GM19240 (cell line): ENCODE results near the gene ANKAR.
A peak's percentile ranks its signal among the peaks of the same experiment; 100 is the strongest.
"Not testable (repeated sequence)": the region's sequence is repeated elsewhere in the genome, so short reads cannot be mapped to it uniquely, and the experiment has no call there.

Source experiments
- DNase-seq: peaks from one replicate; pipeline ENCODE4 v3.0.0; 2011; ENCODE audit warnings: low spot score; ENCODE audit not compliant: insufficient read length

Gene ANKAR

DNA sequence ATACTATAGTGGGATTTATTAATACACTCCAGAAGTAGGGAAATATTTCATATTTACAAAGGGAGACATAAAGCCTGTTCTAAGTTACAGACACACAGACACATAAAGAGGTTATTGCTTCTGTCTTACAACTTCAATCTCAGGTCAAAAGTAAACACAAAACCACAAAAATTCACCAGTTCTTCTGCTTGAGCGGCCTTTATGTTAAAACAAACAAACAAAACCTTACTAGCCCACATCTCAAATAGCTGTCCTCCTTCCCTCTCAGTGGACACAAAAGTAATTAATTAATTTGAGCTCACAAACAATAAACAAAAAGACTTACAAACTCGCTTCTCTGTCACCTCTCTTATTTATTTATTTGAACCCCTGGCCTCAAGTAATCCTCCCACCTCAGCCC lies 14.7 kb upstream of the ANKAR start:
- no peak for DNase-seq

DNA sequence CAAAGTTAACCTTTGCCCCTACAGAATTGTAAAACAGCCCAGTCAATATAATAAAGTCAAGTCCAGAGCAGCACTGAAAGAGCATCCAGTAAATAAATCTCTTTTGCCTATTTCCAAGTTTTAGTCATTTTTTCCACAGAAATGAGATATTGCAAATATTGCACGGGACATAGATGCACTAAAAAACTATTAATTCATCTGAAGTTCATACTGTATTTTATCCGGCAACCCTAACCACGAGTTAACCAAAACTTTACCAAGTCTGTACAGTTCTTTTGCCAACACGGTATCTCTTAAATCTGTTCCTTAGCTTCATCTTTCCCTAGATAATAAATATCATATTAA lies 13.7 kb upstream of the ANKAR start:
- no peak for DNase-seq

DNA sequence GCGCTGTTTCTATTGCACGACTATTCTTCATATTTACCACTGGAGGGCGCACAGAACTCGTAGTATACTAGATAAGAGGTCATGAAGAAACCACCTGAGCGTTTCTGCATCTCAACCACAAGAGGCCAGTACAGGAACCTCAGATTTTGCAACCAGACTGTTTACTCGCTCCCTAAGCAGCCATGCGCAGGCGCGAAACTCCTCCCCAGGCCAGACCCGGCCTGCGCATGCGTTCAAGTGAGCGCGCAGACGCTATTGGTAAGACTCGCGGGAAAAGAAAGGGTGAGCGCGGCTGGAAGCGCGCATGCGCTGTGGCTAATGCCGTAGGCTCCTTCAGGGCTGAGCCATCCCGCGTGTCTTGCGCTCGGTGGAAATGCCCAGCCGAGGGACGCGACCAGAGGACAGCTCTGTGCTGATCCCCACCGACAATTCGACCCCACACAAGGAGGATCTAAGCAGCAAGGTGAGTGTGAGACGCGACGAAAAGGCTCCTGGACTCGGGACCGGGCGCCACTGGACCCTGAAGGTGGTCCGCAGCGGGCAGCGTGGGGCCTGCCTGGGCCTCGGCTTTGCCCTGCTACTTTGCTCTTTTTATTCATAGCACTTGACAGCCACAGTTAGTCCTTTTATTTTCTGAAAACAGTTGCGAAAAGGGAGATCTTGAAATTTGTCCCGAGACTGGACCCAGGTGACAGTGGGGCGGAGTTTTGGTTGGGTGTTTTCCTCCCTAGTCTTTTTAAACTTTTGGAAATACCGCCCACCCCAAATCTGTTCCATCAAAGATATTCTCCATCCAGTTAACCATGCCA lies 13.1 kb upstream of the ANKAR start, which contains the start of gene ASNSD1:
Gene ASNSD1 (plus strand): TSS at position 312 of the 809 bp plus-strand sequence. CDS start 4,674 bp downstream, outside the sequence.
- peak; percentile 83 for DNase-seq

DNA sequence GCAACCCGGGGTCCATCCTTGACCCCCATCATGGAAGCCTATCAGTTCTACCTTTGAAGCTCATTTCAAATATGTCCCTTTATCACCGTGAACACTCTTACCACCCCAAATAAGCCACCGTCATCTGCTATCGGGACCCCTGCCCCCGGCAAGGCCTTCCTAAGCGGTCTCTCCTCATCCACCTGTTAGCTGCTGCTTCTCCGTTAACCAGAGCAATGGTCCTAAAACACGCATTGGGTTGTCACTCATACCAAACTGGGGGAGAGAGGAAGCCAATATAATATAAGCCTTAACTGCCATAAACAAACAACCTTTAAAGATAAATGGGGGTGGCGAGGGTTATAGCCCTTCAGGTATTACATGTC lies 12.5 kb upstream of the ANKAR start:
- no peak for DNase-seq

DNA sequence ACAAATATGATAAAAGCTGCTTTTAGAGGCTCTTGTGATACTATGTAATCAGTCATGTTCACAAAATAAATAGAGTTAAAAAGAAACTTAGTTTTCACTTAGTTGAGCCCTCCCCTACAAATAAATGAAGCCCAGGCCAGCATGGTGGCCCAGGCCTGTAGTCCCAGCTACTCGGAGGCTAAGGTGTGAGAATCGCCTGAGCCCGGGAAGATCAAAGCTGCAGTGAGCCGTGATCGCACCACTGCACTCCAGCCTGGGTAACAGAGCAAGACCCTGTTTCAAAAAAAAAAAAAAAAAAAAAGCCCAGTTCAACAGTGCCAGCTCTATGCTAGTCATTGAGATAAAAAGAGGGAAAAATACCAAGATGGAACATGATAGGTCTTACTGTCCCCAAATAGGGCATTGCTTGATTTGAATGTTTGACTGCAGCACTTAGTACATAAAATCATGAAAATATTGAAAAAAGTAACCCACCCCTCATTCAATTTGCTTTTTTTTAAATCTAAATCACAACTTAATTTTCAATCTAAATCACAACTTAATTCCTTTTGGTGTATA lies 11.7 kb upstream of the ANKAR start:
- DNase-seq = no peak

DNA sequence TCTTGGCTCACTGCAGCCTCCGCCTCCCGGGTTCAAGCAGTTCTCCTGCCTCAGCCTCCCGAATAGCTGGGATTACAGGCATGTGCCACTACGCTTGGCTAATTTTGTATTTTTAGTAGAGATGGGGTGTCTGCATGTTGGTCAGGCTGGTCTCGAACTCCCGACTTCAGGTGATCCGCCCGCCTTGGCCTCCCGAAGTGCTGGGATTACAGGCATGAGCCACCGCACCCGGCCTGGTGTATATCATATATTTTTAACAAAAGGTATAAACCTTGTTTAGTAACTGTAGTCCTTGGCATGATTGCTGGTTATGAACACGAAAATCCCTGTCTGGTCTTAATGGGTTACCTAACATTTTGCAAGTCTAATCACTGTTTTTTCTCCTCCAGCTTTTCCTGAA lies 11.2 kb upstream of the ANKAR start:
- not testable (repeated sequence) for DNase-seq

DNA sequence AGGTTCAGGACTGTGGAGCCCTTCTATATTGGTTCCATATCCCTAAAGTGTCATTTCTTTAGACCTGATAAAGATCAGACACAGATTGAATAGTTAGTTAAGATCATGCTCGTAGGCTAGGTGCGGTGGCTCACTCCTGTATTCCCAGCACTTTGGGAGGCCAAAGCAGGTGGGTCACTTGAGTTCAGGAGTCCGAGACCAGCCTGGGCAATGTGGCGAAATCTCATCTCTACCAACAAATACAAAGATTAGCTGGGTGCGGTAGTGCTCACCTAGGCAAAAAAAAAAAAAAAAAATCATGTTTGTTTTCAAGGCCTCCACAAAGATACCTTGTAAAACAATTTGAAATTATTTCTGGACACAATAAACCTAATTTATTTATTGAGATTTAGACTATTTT lies 4.6 kb upstream of the ANKAR start:
- no peak for DNase-seq

DNA sequence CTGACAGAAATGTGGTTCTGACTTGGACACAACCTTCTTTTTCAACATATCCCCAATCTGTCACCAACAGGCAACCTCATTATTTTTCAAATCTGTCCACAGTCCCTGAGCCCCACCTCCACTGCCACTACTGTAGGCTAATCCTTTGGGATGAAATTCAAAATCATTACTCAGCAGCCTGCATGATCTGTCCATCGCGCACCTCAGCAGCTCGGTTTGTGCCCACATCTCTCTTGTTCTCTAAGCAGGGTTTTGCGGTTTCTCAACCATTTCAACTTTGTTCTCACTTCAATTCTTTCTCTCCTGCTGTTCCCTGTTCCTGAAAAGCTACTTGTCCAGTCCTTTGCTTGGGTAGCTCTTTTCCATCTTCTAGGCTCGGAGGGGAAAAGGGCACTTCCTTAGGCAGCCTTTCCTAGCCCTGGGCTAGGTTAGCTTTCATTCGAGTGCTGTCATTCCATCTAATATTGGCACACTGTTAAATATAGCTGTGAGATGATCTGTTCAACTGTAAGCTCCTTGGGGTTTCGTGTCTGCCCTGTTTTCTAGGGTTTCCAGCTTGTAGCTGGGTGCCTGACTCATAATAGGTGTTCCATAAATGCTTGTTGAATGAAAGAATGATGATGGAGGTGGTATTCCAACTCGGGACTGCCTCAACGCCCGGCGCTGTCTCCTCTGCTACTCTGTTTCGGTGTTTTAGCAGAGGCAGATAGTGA lies 653 bp upstream of the ANKAR start:
- no peak for DNase-seq

DNA sequence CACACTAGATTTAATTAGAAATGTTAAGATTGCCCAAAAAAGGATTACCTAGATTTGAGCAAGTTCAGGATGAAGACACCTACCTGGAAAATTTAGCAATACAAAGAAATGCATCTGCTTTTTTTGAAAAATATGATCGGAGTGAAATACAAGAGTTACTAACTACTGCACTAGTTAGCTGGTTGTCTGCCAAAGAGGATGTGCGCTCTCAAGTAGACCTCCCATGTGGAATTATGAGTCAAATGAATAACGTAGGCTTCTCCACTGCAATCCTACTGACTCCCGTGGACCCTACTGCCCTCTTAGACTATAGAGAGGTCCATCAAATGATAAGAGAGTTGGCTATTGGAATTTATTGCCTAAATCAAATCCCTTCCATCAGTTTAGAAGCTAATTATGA lies 2.0 kb downstream of the ANKAR start:
- no peak for DNase-seq

DNA sequence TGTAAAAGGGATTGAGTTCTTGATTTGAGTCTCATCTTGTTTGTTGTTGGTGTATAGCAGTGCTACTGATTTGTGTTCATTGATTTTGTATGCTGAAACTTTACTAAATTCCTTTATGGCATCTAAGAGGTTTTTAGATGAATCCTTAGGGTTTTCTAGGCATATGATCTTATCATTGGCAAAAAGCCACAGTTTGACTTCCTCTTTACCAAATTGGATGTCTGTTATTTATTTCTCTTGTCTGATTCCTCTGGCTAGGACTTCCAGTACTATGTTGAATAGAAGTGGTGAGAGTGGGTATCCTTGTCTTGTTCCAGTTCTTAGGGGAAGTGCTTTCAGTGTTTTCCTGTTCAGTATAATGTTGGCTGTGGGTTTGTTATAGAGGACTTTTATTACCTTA lies 4.8 kb downstream of the ANKAR start:
- DNase-seq = no peak

DNA sequence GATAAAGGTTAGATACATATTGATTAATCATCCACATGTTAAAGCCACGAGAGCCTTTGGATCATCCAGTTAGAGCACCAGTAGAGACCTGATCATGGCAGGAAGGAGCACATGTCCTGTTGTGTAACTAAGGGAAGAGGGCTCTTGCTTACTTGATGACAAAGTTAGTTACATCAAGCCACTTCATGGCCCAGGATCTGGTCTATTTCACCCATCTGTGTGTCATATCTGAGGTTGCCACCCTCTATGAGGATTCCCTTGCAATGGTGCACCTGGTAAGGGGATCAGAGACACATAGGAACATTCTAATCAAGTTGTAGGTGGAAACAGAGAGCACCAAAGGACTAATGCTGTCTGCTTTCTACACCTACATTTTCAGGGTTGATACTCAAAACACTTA lies 6.7 kb downstream of the ANKAR start:
- DNase-seq = no peak

DNA sequence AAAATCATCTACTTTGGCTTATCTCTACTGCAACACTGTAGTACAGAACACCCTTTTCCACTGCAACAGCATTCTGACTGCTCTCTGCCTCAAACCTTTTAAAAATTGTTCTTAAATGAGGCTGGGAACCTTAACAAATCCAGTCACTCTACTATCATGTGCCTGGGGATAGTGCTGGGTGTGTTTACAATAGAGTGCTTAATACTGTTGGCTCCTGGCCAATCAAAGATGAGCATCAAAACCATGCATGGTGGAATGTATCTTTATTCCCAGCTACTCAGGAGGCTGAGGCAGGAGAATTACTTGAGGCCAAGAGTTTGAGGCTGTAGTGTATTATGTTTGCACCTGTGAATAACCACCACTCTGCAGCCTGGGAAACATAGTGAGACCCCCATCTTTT lies 7.4 kb downstream of the ANKAR start:
- no peak for DNase-seq

DNA sequence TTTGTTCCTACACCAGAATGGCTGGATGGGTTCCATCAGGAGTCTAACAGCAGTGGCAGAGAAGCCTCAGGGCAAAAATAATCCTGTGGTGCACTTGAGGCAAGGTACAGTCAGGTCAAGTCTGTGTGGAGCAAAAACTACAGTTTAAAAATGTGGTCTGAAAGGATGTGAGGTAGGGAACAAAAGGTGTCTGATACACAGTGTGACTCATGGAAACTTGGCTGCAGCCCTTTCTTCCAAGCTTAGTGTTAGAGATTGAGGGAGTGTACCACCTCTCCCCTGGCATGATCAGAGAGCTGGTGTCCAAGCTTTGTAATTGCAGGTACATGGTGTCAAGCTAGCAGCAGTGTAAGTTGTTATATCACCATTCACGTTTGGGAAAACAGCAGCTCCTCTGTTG lies 8.9 kb downstream of the ANKAR start:
- no peak for DNase-seq

DNA sequence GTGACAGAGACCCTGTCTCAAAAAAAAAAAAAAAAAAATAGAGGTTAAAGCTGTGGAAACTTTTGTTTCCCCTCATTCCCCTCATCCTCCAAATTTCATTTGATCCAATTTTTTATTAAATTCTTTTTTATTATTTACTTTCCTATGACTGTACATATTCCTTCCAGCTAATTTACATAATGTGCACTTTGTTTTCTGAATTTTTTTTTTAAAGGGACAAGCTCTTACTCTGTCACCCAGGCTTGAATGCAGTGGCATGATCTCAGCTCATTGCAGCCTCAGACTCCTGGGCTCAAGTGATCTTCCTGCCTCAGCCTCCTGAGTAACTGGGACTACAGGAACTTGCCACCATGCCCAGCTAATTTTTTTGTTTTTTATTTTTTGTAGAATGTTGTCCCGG lies 10.3 kb downstream of the ANKAR start:
- DNase-seq = no peak

DNA sequence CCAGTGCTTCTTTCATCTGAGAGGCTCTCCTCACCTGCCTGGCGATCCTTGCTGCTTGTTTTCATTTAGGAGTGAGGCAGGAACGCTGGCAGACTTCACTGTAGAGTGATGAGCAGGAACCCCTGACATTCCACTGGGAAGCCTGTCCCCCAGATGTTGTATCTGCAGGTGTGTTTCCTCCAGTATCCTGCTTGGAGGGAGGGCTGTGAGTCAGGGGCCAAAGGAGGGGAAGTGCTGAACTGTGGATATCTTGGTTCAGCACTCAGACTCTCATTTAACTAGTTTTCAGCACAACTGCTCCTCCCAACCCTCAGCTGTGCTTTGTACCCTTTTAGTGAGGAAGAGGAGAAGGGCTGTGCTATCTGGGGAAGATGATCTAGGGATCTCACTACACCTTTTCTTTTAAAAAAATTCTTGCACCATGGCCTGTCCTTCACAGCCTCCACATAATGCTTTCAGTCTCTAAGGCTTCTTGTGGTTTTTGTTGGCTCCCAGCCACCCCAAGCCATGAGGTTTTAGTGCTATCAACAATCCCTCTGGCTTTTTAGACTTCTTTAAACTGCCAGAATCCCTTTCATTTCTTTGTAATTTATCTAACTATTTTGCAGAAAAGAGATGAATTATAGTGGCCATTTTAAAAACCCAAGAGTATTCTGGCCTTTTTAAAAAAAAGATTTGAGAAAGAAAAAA lies 11.2 kb downstream of the ANKAR start:
- no peak for DNase-seq

DNA sequence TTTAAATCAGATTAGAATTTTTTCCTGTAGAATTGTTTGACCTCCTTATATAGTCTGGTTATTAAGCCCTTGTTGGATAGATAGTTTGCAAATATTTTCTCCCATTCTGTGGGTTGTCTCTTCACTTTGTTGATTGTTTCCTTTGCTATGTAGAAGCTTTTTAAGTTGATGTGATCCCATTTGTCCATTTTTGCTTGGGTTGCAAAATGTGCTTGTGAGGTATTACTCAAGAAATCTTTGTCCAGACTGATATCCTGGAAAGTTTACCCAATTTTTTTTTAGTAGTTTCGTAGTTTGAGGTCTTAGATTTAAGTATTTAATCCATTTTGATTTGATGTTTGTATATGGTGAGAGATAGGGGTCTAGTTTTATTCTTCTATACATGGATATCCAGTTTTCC lies 13.3 kb downstream of the ANKAR start:
- DNase-seq = not testable (repeated sequence)

DNA sequence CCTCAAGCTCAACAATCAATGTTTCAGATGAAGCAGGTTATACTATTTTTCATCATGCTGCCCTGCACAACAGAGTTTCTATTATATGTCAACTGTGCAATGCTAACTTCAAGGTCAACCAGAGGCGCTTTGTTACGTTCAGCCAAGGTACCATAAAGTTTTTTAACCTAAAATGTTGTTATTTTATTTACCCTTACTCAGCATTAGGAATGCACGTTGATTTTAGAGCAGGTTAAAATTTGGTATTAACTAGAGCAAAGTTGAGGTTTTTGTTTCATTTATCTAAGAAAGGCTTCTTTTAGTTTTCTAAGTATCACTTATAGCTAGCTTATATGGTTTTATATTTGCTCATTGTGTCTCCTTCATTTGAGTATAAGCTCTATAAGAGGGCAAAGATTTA lies 21.8 kb downstream of the ANKAR start:
- no peak for DNase-seq

DNA sequence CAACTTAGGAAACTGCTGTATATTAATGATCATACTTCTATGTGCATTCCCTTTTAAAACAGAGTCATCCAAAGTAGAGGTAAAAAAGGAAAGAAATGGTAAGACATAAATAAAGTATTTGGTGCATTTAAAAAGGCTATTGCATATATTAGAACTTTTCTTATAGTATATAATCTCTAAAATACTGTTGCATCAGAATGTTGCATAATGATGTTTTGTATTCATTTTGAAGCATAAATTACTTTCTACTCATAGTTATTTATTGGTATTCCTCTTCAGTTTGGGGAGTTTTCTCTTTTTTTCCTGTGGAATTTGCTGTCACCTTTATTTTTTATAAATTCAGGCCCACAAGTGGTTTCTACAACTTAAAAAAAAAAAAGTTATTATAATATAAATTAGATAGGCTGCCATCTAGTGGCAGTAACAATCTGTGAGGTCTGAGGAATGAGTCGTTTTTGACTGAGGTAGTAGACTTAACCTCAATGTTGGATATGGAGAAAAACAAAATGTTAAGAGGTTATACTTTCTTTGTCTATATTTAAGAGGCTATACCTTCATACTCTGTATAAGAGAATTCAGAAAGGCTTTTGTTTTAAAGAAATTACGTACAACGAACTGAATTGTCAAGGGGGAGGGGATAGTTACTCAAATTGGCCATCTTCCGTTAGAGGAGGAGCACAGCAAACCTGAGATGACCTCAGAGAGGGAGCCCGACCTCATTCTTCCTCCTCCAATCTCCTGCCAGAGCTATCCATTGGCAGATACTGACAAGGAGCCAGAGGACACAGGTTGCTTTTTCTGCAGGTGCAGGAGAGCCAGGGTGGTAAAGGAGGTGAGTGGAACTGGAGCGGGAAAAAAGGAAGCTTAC lies 23.8 kb downstream of the ANKAR start:
- DNase-seq = no peak

DNA sequence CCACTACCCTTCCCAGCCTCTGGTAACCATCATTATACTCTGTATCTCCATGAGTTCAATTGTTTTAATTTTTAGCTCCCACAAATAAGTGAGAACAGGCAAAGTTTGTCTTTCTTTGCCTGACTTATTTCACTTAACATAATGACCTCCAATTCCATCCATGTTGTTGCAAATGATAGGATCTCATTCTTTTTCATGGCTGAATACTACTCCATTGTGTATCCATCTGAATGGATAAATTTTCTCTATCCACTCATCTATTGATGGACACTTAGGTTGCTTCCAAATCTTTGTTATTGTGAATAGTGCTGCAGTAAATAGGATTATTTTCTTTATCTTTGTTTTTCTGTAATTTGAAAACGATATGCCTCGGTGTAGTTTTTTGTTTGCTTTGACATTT lies 26.2 kb downstream of the ANKAR start:
- no peak for DNase-seq

DNA sequence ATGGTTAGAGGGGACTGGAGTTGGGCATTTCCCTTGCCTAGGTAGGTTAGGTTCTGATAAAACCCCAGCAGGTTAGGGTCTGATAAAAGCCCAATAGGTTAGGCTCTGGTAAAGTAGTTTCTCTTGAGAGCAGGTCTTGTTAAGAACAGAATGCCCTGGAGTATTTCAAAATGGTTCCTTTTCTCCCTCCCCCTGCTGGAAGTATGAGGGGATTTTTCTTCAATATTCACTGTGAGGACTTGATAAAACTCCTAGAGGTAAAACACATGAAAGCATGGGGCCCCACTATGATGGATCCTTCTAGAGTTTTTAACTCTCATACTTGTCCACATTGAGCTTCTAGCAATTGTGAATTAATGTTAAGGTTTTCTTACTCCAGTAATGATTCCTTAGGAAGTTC lies 27.6 kb downstream of the ANKAR start:
- DNase-seq = no peak

DNA sequence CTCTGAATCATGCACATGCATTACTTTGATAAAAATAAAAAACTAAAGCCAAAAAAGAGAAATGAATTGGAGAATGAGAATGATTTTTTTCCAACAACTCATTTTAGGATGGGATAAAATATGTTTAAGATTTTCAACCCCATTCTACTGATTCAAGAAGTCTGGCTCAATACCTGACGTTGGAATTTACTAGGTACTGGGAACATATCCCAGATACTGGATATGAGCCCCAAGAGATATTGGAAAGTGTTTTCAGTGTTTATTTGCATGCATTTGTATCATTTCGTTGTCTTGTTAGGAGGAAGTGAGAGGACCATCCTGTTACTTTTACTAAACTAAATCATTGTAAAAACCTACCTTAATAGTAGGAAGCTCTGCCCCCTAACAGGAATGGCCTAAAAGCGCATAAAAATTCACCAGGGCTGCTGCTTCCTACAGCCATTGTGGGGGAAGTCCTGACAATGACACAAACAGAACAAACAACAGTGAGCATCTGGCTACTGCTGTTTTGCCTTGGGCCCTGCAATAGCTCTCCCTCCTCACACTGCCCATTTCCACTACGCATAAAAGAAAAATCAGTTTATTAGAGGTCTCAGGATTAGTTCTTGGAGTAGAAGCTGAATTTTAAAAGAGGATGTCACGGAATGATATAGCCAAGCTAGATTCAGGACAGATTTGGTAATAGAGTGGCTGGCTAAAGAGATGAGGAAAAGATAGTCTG lies 35.2 kb downstream of the ANKAR start:
- no peak for DNase-seq
